Epithelial cell of umbilical artery (primary cell): Measurements from ENCODE around the gene LSM14A. TPM values are rescaled to one million over a fixed set of nuclear protein-coding genes. Genes with fewer than 3 reads are reported as not detected.

Experiments used
- total RNA-seq: library from RNA; depleted of rRNA; stranded (reverse); fragments of >200 nt; gene quantifications from 2 replicates; pipeline ENCODE4 v1.2.3, GENCODE V29; 2014

LSM14A gene
- 81.2 and 97.6 TPM in 2 replicates for total RNA-seq

GRCh38 chr19:34171877-34172660, at the start of gene LSM14A:
TSS of gene LSM14A (plus strand) at chr19:34172504. CDS start at chr19:34172643, 139 bp downstream.

GRCh38 chr19:34254046-34254697, 81.9 kb downstream of the LSM14A start, which contains the start of gene GARRE1:
TSS of gene GARRE1 (plus strand) at chr19:34254554. CDS start at chr19:34300474, 45,920 bp downstream.

Other genes with a start within 250 kb of the LSM14A start
- gene GARRE1, start 82.0 kb downstream of the LSM14A start, total RNA-seq = 27.3 and 45.3 TPM in 2 replicates
- gene GPI, start 192.7 kb downstream of the LSM14A start, total RNA-seq = 111 and 127 TPM in 2 replicates
- 27.9 and 28.0 TPM in 2 replicates for gene PDCD2L, start 231.9 kb downstream of the LSM14A start, total RNA-seq